B cell (primary cell): ENCODE data around the gene RHOBTB1. TPM values are rescaled to one million over a fixed set of nuclear protein-coding genes. Genes with fewer than 3 reads are reported as not detected.
A peak's percentile ranks its signal among the peaks of the same experiment; 100 is the strongest.

Experiments used
- ATAC-seq: fragments of 200-7000 bp; cut with Tn5 transposase; one replicate; pipeline ENCODE4 v1.10.0; 2021; ENCODE audit warnings: low read depth, mild to moderate bottlenecking, moderate number of reproducible peaks, moderate library complexity
- CTCF ChIA-PET: fragments of 350-600 bp; sonication (Branson Sonifier 250); formaldehyde crosslinking; loops from one replicate; lab custom pipeline; 2021; ENCODE audit warnings: antibody characterized with exemption, inconsistent platforms; lab: Charles Lee
- POLR2A ChIA-PET: fragments of 350-600 bp; sonication (Branson Sonifier 250); formaldehyde crosslinking; loops from one replicate; lab custom pipeline; 2021; ENCODE audit warnings: antibody characterized with exemption; lab: Charles Lee
- DNase-seq: peaks from one replicate; pipeline ENCODE4 v3.0.0; 2013
- H2AFZ ChIP-seq: 2 replicates; pipeline ENCODE4 v1.6.1; 2012; ENCODE audit warnings: mild to moderate bottlenecking, low read depth, low read length; ENCODE audit not compliant: insufficient read depth, poor library complexity, severe bottlenecking
- H3K27ac ChIP-seq, 2 donors: 1 replicate in 1 of 2; 2 replicates in 1 of 2; pipeline ENCODE4 v1.5.1; 2012 to 2013; ENCODE audit warnings: low read length in 2 of 2, mild to moderate bottlenecking in 2 of 2, moderate library complexity in 1 of 2
- H3K27me3 ChIP-seq, 4 experiments: fragments of 200-600 bp in 1 of 4; sonication (generic) in 1 of 4; replicated peaks in 1 of 4; 1 replicate in 2 of 4; 2 replicates in 2 of 4; pipeline versions ENCODE4 v1.6.1 to v1.7.0; 2013 to 2016; ENCODE audit warnings: low read length in 3 of 4, mild to moderate bottlenecking in 2 of 4, mixed read lengths in 1 of 4, moderate library complexity in 1 of 4; ENCODE audit not compliant: insufficient read depth in 4 of 4, control insufficient read depth in 3 of 4; ENCODE audit errors: control extremely low read depth in 1 of 4
- H3K36me3 ChIP-seq, 2 experiments: replicated peaks in 1 of 2; 1 replicate in 1 of 2; 2 replicates in 1 of 2; pipeline versions ENCODE4 v1.6.1 to v1.7.1; 2013; ENCODE audit warnings: low read length in 1 of 2; ENCODE audit not compliant: insufficient read depth in 2 of 2, control insufficient read depth in 1 of 2; ENCODE audit errors: control extremely low read depth in 1 of 2, extremely low read depth in 1 of 2
- H3K4me1 ChIP-seq, 2 donors: fragments of 200-600 bp in 1 of 2; sonication (generic) in 1 of 2; 1 replicate in 1 of 2; 2 replicates in 1 of 2; pipeline versions ENCODE4 v1.5.1 to v1.6.1; 2013 to 2017; ENCODE audit warnings: low read length in 2 of 2; ENCODE audit not compliant: control insufficient read depth in 2 of 2, insufficient read depth in 2 of 2
- H3K4me2 ChIP-seq: replicated peaks from 2 replicates; pipeline ENCODE3; 2012; ENCODE audit warnings: mild to moderate bottlenecking, low read depth, low read length; ENCODE audit not compliant: poor library complexity, severe bottlenecking
- H3K4me3 ChIP-seq, 5 experiments: fragments of 200-600 bp in 1 of 5; sonication (generic) in 1 of 5; 1 replicate in 3 of 5; 2 replicates in 2 of 5; pipeline versions ENCODE4 v1.5.1 to v1.7.0; 2011 to 2016; ENCODE audit warnings: low read length in 4 of 5, mild to moderate bottlenecking in 4 of 5, low read depth in 2 of 5, control low read depth in 1 of 5, moderate library complexity in 1 of 5; ENCODE audit not compliant: insufficient read depth in 1 of 5; ENCODE audit errors: control extremely low read depth in 1 of 5, extremely low read depth in 1 of 5
- H3K79me2 ChIP-seq: fragments of 200-600 bp; sonication (generic); one replicate; pipeline ENCODE4 v1.6.0; 2016; ENCODE audit warnings: low read length; ENCODE audit not compliant: control insufficient read depth, insufficient read depth
- H3K9ac ChIP-seq: fragments of 200-600 bp; sonication (generic); 2 replicates; pipeline ENCODE4 v1.6.1; 2017; ENCODE audit warnings: mild to moderate bottlenecking, low read length, moderate library complexity
- H3K9me3 ChIP-seq, 3 donors: one replicate each; pipeline versions ENCODE4 v1.6.1 to v1.7.1; 2013; ENCODE audit warnings: low read length in 2 of 3; ENCODE audit not compliant: control insufficient read depth in 2 of 3, insufficient read depth in 1 of 3; ENCODE audit errors: control extremely low read depth in 1 of 3
- H4K20me1 ChIP-seq: 2 replicates; pipeline ENCODE4 v1.6.0; 2012; ENCODE audit warnings: mild to moderate bottlenecking, low read length; ENCODE audit not compliant: insufficient read depth, control insufficient read depth, poor library complexity, severe bottlenecking
- H3K27ac Mint-ChIP-seq: one replicate; pipeline ENCODE4 v1.8.0; 2021; ENCODE audit warnings: mixed read lengths
- H3K27me3 Mint-ChIP-seq: one replicate; pipeline ENCODE4 v1.8.0; 2021; ENCODE audit warnings: mixed read lengths
- H3K4me1 Mint-ChIP-seq: one replicate; pipeline ENCODE4 v1.8.0; 2021; ENCODE audit warnings: mixed read lengths
- H3K4me3 Mint-ChIP-seq: one replicate; pipeline ENCODE4 v1.8.0; 2021; ENCODE audit warnings: mixed read lengths
- H3K9me3 Mint-ChIP-seq: one replicate; pipeline ENCODE4 v1.8.0; 2022; ENCODE audit warnings: mixed read lengths; ENCODE audit not compliant: insufficient read depth
- EZH2 ChIP-seq: IDR thresholded peaks from 2 replicates; pipeline ENCODE4 v1.6.1; 2012; ENCODE audit warnings: borderline replicate concordance, low read depth, mild to moderate bottlenecking, moderate library complexity, low read length; ENCODE audit not compliant: insufficient read depth, poor library complexity, severe bottlenecking
- WGBS: methylation state at CpG from one replicate; pipeline ENCODE4 v1.1.5; 2013; ENCODE audit warnings: missing lambda C conversion rate; ENCODE audit not compliant: insufficient coverage; 5-methylcytosine and 5-hydroxymethylcytosine counted together
- intact Hi-C: fragments of 100-400 bp; cut with micrococcal nuclease; formaldehyde crosslinking; loops from one replicate; pipeline ENCODE4 v1.10.0; 2022
- polyA plus RNA-seq: library from polyadenylated mRNA; depleted of rRNA; stranded (reverse); fragments of >200 nt; gene quantifications from 2 replicates; pipeline ENCODE4 v1.2.3, GENCODE V29; 2012
- small RNA-seq: library from RNA; depleted of rRNA; stranded (forward); fragments of <200 nt; gene quantifications from one replicate; pipeline ENCODE3, GENCODE V24; 2012; ENCODE audit warnings: low replicate concordance, low read depth; ENCODE audit not compliant: insufficient read length
- total RNA-seq, 2 donors: library from RNA; stranded (reverse); fragments of 120-200 nt in 1 of 2; gene quantifications; 1 replicate in 1 of 2; 2 replicates in 1 of 2; pipeline versions ENCODE4 v1.2.3 to v1.2.4, GENCODE V29; 2013 to 2022
- TF ChIP-seq, protein P1 (sequence below): fragments of 200-600 bp; IDR thresholded peaks from one replicate; pipeline ENCODE4 v1.8.0; 2022; ENCODE audit warnings: antibody characterized with exemption, mild to moderate bottlenecking

RHOBTB1 gene
- total and polyA plus RNA-seq, 2 donors (not counting 1 experiment from before 2014, with no cell fraction given), result 0.07 to 0.60 TPM

- DNase-seq, result no peak
- ChIA-PET CTCF (interaction anchor here (0.6 to 3.1 kb wide), 10 partner anchors 10 to 931 kb away, joined by 3 to 23 read pairs (median 3); no protein-coding TSS in a partner anchor), POLR2A (no interaction called here)
- Mint-ChIP-seq H3K9me3 (no peaks in the 10 kb centered on the region), H3K4me3 (no peak overlapping the region), H3K27ac (no peak overlapping the region), H3K4me1 (peaks cover 7% of the 10 kb centered on the region), H3K27me3 (peaks cover 4% of the 10 kb centered on the region)
- Histone ChIP-seq H3K27me3 (no peaks in the 10 kb centered on the region), H3K36me3 (no peaks in the 10 kb centered on the region), H3K9ac (no peak overlapping the region), H4K20me1 (no peaks in the 10 kb centered on the region), H3K79me2 (no peaks in the 10 kb centered on the region), H3K9me3 (no peaks in the 10 kb centered on the region), H2AFZ (peak overlapping the region; percentile 23), H3K4me3 (no peak overlapping the region), H3K4me1 (peaks cover 0 to 3% of the 10 kb centered on the region in 2 donors), H3K4me2 (no peak overlapping the region), H3K27ac (no peak overlapping the region)
- ATAC-seq, result no peak
- 78% methylated on average over 4 of the region's 6 CpGs for WGBS
- TF ChIP-seq EZH2, result no peak
- TF ChIP-seq, protein P1, sequence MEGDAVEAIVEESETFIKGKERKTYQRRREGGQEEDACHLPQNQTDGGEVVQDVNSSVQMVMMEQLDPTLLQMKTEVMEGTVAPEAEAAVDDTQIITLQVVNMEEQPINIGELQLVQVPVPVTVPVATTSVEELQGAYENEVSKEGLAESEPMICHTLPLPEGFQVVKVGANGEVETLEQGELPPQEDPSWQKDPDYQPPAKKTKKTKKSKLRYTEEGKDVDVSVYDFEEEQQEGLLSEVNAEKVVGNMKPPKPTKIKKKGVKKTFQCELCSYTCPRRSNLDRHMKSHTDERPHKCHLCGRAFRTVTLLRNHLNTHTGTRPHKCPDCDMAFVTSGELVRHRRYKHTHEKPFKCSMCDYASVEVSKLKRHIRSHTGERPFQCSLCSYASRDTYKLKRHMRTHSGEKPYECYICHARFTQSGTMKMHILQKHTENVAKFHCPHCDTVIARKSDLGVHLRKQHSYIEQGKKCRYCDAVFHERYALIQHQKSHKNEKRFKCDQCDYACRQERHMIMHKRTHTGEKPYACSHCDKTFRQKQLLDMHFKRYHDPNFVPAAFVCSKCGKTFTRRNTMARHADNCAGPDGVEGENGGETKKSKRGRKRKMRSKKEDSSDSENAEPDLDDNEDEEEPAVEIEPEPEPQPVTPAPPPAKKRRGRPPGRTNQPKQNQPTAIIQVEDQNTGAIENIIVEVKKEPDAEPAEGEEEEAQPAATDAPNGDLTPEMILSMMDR, result no peak
- intact Hi-C loops, result no loop called here
These were observed 123.8 kb downstream of the RHOBTB1 start for GRCh38 chr10:60820093-60820754.

Small RNAs within 50 kb of the gene (small RNA-seq; reads per million reads assigned to genes)
- not detected for gene RNU2-72P

Other genes starting within 250 kb of the RHOBTB1 start
- gene CDK1, start 165.7 kb downstream of the RHOBTB1 start, total RNA-seq, result 0.71 and 1.1 TPM in 2 replicates
- 0.25 and 0.54 TPM in 2 replicates for gene CDK1, start 165.7 kb downstream of the RHOBTB1 start, polyA plus RNA-seq